Measurements from ENCODE around the gene TNFRSF11A.

The TNFRSF11A gene

GRCh38 chr18:62435435-62436031 lies 110.4 kb downstream of the TNFRSF11A start:
- no peak overlapping the region for H3K27ac ChIP-seq
- ChIA-PET POLR2A (ENCODE audit: low non-redundant PET) (no interaction called here), CTCF (no interaction called here)
- TF ChIP-seq CTCF (conservative IDR thresholded peaks at IDR 0.05; ENCODE audit: low read depth) = no peak
- DNase-seq (ENCODE audit: low spot score) = no peak

- CTCF ChIA-PET = interaction anchor here (0.6 to 0.7 kb wide), 2 partner anchors 84 to 149 kb away, joined by 3 to 7 read pairs; no protein-coding TSS in a partner anchor
- H3K27ac ChIP-seq = peak overlapping the region; percentile 97
- POLR2A ChIA-PET (ENCODE audit: low non-redundant PET) = interaction anchor here (0.6 kb wide), 1 partner anchor 112 kb away, joined by 4 read pairs; no protein-coding TSS in a partner anchor
- no peak for DNase-seq (ENCODE audit: low spot score)
- TF ChIP-seq CTCF (conservative IDR thresholded peaks at IDR 0.05; ENCODE audit: low read depth) = no peak
Measured at GRCh38 chr18:62436636-62437234, 111.6 kb downstream of the TNFRSF11A start.

GRCh38 chr18:62437235-62438017 lies 112.3 kb downstream of the TNFRSF11A start:
- TF ChIP-seq CTCF (conservative IDR thresholded peaks at IDR 0.05; ENCODE audit: low read depth) = no peak
- ChIA-PET CTCF (interaction anchor here (0.6 to 0.7 kb wide), 2 partner anchors 84 to 148 kb away, joined by 3 to 7 read pairs; no protein-coding TSS in a partner anchor), POLR2A (ENCODE audit: low non-redundant PET) (interaction anchor here (0.6 kb wide), 1 partner anchor 113 kb away, joined by 4 read pairs; no protein-coding TSS in a partner anchor)
- peak; percentile 72 for DNase-seq (ENCODE audit: low spot score)
- H3K27ac ChIP-seq = peak overlapping the region; percentile 97

- peak overlapping the region; percentile 97 for H3K27ac ChIP-seq
- no peak for TF ChIP-seq CTCF (conservative IDR thresholded peaks at IDR 0.05; ENCODE audit: low read depth)
- POLR2A ChIA-PET (ENCODE audit: low non-redundant PET) = no interaction called here
- CTCF ChIA-PET = no interaction called here
- peak; percentile 45 for DNase-seq (ENCODE audit: low spot score)
Measured at GRCh38 chr18:62438018-62438329, 112.9 kb downstream of the TNFRSF11A start.

- no peak for TF ChIP-seq CTCF (conservative IDR thresholded peaks at IDR 0.05; ENCODE audit: low read depth)
- DNase-seq (ENCODE audit: low spot score) = no peak
- ChIA-PET CTCF (no interaction called here), POLR2A (ENCODE audit: low non-redundant PET) (no interaction called here)
- H3K27ac ChIP-seq = peak overlapping the region; percentile 97
Measured at GRCh38 chr18:62438402-62438801, 113.3 kb downstream of the TNFRSF11A start.

- DNase-seq (ENCODE audit: low spot score) = no peak
- no peak for TF ChIP-seq CTCF (conservative IDR thresholded peaks at IDR 0.05; ENCODE audit: low read depth)
- CTCF ChIA-PET = no interaction called here
- POLR2A ChIA-PET (ENCODE audit: low non-redundant PET) = no interaction called here
- H3K27ac ChIP-seq = peak overlapping the region; percentile 97
Measured at GRCh38 chr18:62438866-62439265, 113.8 kb downstream of the TNFRSF11A start.

Data from RWPE1 (cell line).